ENCODE data around the gene MTCL1. TPM values are rescaled to one million over a fixed set of nuclear protein-coding genes. Genes with fewer than 3 reads are reported as not detected.

The MTCL1 gene
- total and polyA plus RNA-seq, 10 of the 15 experiments (the other 5 are each of a cell fraction or from before 2014, with no cell fraction given), result 0.03 to 0.36 (median 0.13) TPM; not detected in 4

- in situ Hi-C loops (cut with MboI), result no loop called here
- WGBS (ENCODE audit: insufficient coverage, insufficient replicate concordance, low lambda C conversion rate, missing lambda C conversion rate), result 59% methylated on average over 20 of the region's 20 CpGs
- Histone ChIP-seq H3K27ac (ENCODE audit: control insufficient read depth, insufficient read depth) (no peak overlapping the region), H2AFZ (ENCODE audit: control insufficient read depth, low read depth, low read length) (no peak overlapping the region), H3K79me2 (ENCODE audit: control insufficient read depth, insufficient read depth, low read length) (no peaks in the 10 kb centered on the region), H4K20me1 (ENCODE audit: control insufficient read depth, insufficient read depth) (no peaks in the 10 kb centered on the region), H3K4me2 (ENCODE audit: control insufficient read depth, insufficient read depth) (no peak overlapping the region; the same call in 1 of the 2 replicates), H3K4me1 (ENCODE audit: control insufficient read depth, insufficient read depth, low read length) (peaks cover 5% of the 10 kb centered on the region; the same call in 1 of the 2 replicates), H3K27me3 (replicated peaks in 1 of 2; ENCODE audit: control insufficient read depth in 2 of 2, insufficient read depth in 2 of 2, low read length in 1 of 2) (no peaks in the 10 kb centered on the region; a peak in 1 of 4 replicates), H3K9me3 (replicated peaks; ENCODE audit: control insufficient read depth, insufficient read depth, low read length) (no peaks in the 10 kb centered on the region; the same call in 2 of the 3 replicates), H3K4me3 (no peak overlapping the region), H3K36me3 (ENCODE audit: control insufficient read depth in 2 of 2, insufficient read depth in 2 of 2, low read length in 1 of 2) (no peaks in the 10 kb centered on the region), H3K9ac (ENCODE audit: control insufficient read depth, insufficient read depth, low read length) (no peak overlapping the region)
- ATAC-seq (no peak), DNase-seq (ENCODE audit: low read depth, low spot score) (peak; percentile 7), FAIRE-seq (no peak)
- intact Hi-C loops (cut with micrococcal nuclease; ENCODE audit: unreplicated experiment), result no loop called here
- ChIA-PET RAD21 (ENCODE audit: unreplicated experiment) (no interaction called here), CTCF (no interaction called here), SMC1A (ENCODE audit: uncharacterized antibody, unreplicated experiment) (no interaction called here), POLR2A (no interaction called here)
- TF ChIP-seq RUNX3 (IDR thresholded peaks at IDR 0.05; ENCODE audit: low read length) (peak; percentile 72), LARP7 (IDR thresholded peaks at IDR 0.05) (no peak)
- no TSS peak for BruUV-seq (replicated peaks)
These were observed 49.9 kb downstream of the MTCL1 start for GRCh38 chr18:8754995-8755960.

DNA sequence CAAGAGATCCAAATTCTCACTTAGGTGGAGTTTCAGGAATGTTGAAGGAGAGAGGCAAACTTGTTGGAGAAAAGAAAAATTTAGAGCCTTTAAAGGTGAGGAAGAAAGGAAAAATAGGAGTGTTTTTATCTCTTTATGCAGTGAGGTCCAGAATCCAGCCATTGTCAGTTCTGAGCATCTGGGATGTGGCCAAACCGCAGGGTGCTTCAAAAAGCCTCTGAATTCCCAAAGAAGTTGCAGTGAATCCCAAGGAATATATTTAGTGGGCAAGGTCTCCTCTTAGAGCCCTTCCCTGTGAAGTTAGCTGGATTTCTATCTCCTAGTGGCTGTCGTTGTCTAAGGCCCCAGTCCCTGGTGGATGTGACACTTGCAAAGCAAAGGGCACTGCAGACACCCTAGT is 51.2 kb downstream of the MTCL1 start:
- no TSS peak for BruUV-seq (replicated peaks)
- in situ Hi-C loops (cut with MboI) (no loop called here), intact Hi-C loops (cut with micrococcal nuclease; ENCODE audit: unreplicated experiment) (no loop called here)
- Histone ChIP-seq H3K9me3 (replicated peaks; ENCODE audit: control insufficient read depth, insufficient read depth, low read length) (no peaks in the 10 kb centered on the region; the same call in 2 of the 3 replicates), H3K36me3 (ENCODE audit: control insufficient read depth in 2 of 2, insufficient read depth in 2 of 2, low read length in 1 of 2) (no peaks in the 10 kb centered on the region), H4K20me1 (ENCODE audit: control insufficient read depth, insufficient read depth) (no peaks in the 10 kb centered on the region), H3K4me1 (ENCODE audit: control insufficient read depth, insufficient read depth, low read length) (peaks cover 5% of the 10 kb centered on the region; the same call in 1 of the 2 replicates), H3K9ac (ENCODE audit: control insufficient read depth, insufficient read depth, low read length) (no peak overlapping the region), H3K4me3 (no peak overlapping the region), H3K27ac (ENCODE audit: control insufficient read depth, insufficient read depth) (no peak overlapping the region), H3K4me2 (ENCODE audit: control insufficient read depth, insufficient read depth) (no peak overlapping the region), H2AFZ (ENCODE audit: control insufficient read depth, low read depth, low read length) (no peak overlapping the region), H3K79me2 (ENCODE audit: control insufficient read depth, insufficient read depth, low read length) (no peaks in the 10 kb centered on the region), H3K27me3 (replicated peaks in 1 of 2; ENCODE audit: control insufficient read depth in 2 of 2, insufficient read depth in 2 of 2, low read length in 1 of 2) (no peaks in the 10 kb centered on the region; a peak in 1 of 4 replicates)
- SMC1A ChIA-PET (ENCODE audit: uncharacterized antibody, unreplicated experiment), result no interaction called here
- POLR2A ChIA-PET, result no interaction called here
- WGBS (ENCODE audit: insufficient coverage, insufficient replicate concordance, low lambda C conversion rate, missing lambda C conversion rate), result 27% methylated on average over 2 of the region's 2 CpGs
- CTCF ChIA-PET, result no interaction called here
- DNase-seq (ENCODE audit: low read depth, low spot score) (no peak), ATAC-seq (no peak), FAIRE-seq (no peak)
- RAD21 ChIA-PET (ENCODE audit: unreplicated experiment), result no interaction called here
- TF ChIP-seq RBBP5 (conservative IDR thresholded peaks at IDR 0.05) (no peak), ZNF207 (IDR thresholded peaks at IDR 0.05; ENCODE audit: borderline replicate concordance) (no peak), MYB (IDR thresholded peaks at IDR 0.05; ENCODE audit: borderline replicate concordance, low read depth, low read length) (no peak), ZZZ3 (IDR thresholded peaks at IDR 0.05; ENCODE audit: control insufficient read depth, insufficient read length, low read depth) (no peak), YY1 (IDR thresholded peaks at IDR 0.05; ENCODE audit: low read depth, low read length) (no peak), NBN (IDR thresholded peaks at IDR 0.05) (no peak)
- TF ChIP-seq, protein P1, sequence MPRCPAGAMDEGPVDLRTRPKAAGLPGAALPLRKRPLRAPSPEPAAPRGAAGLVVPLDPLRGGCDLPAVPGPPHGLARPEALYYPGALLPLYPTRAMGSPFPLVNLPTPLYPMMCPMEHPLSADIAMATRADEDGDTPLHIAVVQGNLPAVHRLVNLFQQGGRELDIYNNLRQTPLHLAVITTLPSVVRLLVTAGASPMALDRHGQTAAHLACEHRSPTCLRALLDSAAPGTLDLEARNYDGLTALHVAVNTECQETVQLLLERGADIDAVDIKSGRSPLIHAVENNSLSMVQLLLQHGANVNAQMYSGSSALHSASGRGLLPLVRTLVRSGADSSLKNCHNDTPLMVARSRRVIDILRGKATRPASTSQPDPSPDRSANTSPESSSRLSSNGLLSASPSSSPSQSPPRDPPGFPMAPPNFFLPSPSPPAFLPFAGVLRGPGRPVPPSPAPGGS (IDR thresholded peaks at IDR 0.05; ENCODE audit: borderline replicate concordance, insufficient read depth, low read depth, low read length, poor library complexity, severe bottlenecking), result no peak
- TF ChIP-seq, protein P2, sequence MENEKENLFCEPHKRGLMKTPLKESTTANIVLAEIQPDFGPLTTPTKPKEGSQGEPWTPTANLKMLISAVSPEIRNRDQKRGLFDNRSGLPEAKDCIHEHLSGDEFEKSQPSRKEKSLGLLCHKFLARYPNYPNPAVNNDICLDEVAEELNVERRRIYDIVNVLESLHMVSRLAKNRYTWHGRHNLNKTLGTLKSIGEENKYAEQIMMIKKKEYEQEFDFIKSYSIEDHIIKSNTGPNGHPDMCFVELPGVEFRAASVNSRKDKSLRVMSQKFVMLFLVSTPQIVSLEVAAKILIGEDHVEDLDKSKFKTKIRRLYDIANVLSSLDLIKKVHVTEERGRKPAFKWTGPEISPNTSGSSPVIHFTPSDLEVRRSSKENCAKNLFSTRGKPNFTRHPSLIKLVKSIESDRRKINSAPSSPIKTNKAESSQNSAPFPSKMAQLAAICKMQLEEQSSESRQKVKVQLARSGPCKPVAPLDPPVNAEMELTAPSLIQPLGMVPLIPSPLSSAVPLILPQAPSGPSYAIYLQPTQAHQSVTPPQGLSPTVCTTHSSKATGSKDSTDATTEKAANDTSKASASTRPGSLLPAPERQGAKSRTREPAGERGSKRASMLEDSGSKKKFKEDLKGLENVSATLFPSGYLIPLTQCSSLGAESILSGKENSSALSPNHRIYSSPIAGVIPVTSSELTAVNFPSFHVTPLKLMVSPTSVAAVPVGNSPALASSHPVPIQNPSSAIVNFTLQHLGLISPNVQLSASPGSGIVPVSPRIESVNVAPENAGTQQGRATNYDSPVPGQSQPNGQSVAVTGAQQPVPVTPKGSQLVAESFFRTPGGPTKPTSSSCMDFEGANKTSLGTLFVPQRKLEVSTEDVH (IDR thresholded peaks at IDR 0.05; ENCODE audit: low read depth, partially characterized antibody), result no peak

All from GM12878 (cell line).